ENCODE results near the gene GAPDH.
A peak's percentile ranks its signal among the peaks of the same experiment; 100 is the strongest.
"Not testable (repeated sequence)": the region's sequence is repeated elsewhere in the genome, so short reads cannot be mapped to it uniquely, and the experiment has no call there.

Gene GAPDH

GRCh38 chr12:6546016-6546415 is 11.7 kb downstream of the GAPDH start:
- no peak for DNase-seq (ENCODE audit: low read depth in 2 of 2)

DNA sequence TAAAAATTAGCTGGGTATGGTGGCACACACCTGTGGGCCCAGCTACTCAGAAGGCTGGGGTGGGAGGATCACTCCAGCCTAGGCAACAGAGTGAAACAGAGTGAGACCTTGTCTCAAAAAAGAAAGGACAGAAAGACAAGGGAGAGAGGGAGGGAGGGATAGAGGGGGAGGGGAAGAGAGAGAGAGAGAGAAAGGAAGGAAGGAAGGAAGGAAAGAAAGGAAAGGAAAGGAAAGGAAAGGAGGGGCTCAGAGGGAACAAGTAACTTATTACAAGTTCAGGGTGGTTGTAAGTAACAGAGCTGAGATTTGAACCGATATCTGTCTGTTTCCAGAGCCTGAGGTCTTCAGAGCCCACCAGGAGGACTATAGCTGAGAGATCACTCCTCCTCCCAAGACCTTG is 13.2 kb downstream of the GAPDH start:
- no peak for DNase-seq (ENCODE audit: low read depth in 2 of 2)

DNA sequence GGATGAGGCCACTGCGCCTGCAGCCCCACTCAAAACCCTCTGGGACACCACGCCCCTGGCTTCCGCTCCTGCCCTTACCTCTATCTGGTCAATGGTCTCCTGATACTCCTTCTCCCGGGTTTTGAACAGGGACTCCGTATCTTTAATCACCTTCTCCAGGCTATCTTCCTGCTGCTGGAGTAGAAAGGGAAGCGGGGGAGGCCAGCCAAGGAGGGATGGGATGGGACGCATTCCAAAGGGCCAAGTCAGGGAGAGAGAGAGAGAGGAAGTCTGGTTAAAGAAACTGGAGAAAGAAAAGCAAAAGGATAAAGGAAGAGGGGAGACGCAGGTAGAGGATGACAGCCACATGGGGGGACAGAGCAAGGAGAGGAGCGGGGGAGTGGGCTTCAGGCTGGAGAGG is 13.7 kb downstream of the GAPDH start:
- DNase-seq (ENCODE audit: low read depth in 2 of 2), result no peak

DNA sequence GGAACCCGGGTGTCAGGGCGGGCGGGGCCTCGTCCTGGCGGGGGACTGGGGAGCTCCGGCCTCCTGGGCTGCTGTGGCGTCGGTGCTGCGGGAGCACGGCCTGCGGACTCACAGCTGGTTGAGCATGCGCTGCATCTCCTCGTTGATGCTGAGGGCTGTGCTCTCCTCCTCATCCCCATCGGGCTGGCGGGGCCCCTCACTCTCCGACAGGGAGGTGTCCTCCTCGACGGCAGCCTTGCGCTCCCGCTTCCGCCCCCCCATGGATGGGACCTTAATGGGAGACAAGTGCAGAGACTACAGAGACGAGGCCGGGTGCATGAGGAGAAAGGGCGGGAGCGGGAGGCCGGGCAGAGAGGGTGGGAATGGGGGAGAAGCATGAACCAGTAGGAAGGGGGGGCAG is 14.2 kb downstream of the GAPDH start:
- DNase-seq (ENCODE audit: low read depth in 2 of 2), result no peak

- DNase-seq (ENCODE audit: low read depth in 2 of 2), result no peak
These were observed 14.8 kb downstream of the GAPDH start for GRCh38 chr12:6548966-6549683.

- no peak for DNase-seq (ENCODE audit: low read depth in 2 of 2)
These were observed 15.4 kb downstream of the GAPDH start for GRCh38 chr12:6549684-6550151.

GRCh38 chr12:6550294-6551062 is 16.2 kb downstream of the GAPDH start:
- DNase-seq (ENCODE audit: low read depth in 2 of 2), result no peak

DNA sequence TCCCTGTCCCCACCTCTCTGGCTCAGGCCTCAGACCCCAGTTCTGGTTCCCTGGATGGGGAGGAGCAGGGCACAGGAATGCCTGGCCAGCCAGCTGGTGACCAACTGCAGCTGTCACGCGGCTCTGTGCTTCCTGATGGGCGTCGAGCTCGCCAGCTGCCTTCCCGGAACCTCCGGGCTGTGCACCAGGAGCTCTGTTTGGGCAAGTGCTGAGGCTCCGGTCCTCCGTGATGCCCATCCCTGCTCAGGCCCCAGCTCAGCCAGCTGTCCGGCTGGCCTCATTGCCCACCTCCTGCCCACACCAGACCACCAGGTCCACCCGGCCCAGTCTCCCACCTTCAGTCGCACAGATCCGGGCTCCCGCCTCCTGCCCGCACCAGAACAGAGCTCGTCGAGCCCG is 16.7 kb downstream of the GAPDH start:
- no peak for DNase-seq (ENCODE audit: low read depth in 2 of 2)

- DNase-seq (ENCODE audit: low read depth in 2 of 2), result no peak
These were observed 17.3 kb downstream of the GAPDH start for GRCh38 chr12:6551496-6552139.

- no peak for DNase-seq (ENCODE audit: low read depth in 2 of 2)
These were observed 17.8 kb downstream of the GAPDH start for GRCh38 chr12:6552140-6552551.

- DNase-seq (ENCODE audit: low read depth in 2 of 2), result no peak
These were observed 18.9 kb downstream of the GAPDH start for GRCh38 chr12:6553051-6553868.

- DNase-seq (ENCODE audit: low read depth in 2 of 2), result peak; percentile 49 to 55
These were observed 20.1 kb downstream of the GAPDH start for GRCh38 chr12:6554168-6555017.

DNA sequence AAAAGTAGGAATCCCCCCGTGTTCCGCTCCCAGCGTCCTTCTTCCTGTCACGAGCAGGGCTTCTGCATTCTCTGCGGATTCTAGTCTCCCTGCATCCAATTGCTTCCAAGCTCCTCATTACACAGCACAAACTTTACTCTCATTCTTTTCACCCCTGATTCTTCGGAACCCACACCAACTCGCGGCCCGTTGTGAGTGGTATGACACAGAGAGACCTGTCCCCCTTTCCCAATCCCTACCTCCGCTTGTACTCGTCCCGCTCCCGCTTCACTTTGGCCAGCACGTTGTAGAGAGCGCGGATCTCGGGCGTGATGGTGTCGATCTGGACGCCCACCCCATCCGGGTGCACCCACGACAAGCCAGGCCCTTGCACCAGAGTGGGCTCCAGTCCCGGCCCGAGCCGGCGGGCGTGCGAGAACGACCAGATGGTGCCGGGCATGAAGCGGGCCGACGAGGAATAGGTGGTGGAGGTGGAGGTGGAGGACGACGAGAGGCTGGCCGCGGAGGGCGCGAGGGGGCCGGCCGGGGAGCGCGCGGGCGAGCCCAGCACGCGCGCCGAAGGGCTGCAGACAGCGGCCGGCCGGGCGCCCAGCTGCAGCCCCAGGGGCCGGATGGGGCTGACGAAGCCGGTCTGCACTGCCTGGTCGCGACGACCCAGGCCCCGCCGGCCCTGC is 20.8 kb downstream of the GAPDH start:
- DNase-seq (ENCODE audit: low read depth in 2 of 2), result no peak

DNA sequence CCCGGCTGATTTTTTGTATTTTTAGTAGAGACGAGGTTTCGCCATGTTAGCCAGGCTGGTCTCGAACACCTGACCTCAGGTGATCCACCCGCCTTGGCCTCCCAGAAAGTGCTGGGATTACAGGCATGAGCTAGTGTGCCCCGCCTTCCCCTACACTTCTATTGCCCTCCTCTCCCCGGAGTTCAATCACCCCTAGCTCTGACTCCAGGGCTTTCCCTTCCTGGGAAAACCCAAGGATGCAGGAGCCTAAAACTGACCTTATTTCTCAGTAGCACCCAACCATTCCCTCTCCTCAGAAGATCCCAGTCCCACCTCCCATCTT is 22.1 kb downstream of the GAPDH start:
- not testable (repeated sequence) for DNase-seq (ENCODE audit: low read depth in 2 of 2)

DNA sequence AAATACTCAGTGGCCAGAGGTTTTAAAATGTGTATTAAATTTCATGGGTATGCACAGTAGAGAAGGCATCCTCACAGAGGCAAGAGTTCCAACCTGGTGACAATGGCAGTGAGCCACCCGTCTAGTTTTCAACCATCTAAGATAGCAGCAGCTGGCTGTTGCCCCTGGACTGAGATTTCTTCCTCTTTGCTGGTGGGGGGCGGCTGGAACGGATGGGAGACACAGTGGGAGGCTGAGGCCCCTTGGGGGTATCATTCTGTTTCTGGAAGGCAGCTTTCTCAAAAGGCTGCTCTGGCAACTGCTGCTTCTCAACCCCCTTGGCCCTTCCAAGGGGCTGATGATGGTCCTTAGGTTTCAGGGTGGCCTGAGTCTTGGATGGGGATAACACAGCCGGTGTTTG is 22.5 kb downstream of the GAPDH start:
- no peak for DNase-seq (ENCODE audit: low read depth in 2 of 2)

GRCh38 chr12:6558014-6558760 is 23.9 kb downstream of the GAPDH start:
- not testable (repeated sequence) for DNase-seq (ENCODE audit: low read depth in 2 of 2)

GRCh38 chr12:6559500-6559899 is 25.2 kb downstream of the GAPDH start:
- DNase-seq (ENCODE audit: low read depth in 2 of 2), result no peak

- no peak for DNase-seq (ENCODE audit: low read depth in 2 of 2)
These were observed 26.3 kb downstream of the GAPDH start for GRCh38 chr12:6560501-6561205.

- DNase-seq (ENCODE audit: low read depth in 2 of 2), result no peak
These were observed 28.6 kb downstream of the GAPDH start for GRCh38 chr12:6562881-6563280.

Data from stimulated activated CD8-positive, alpha-beta memory T cell treated with anti-CD3 and anti-CD28 coated beads, Interleukin-7, amount 100 ng/mL, for 4 hours (primary cell).